Smooth muscle cell (in vitro differentiated cells): Measurements from ENCODE around the gene NFKBIZ. TPM values are rescaled to one million over a fixed set of nuclear protein-coding genes. Genes with fewer than 3 reads are reported as not detected.

Experiments used
- DNase-seq: peaks from one replicate; lab custom pipeline; 2025; ENCODE audit not compliant: unreplicated experiment; lab: John Stamatoyannopoulos, UW
- H2AFZ ChIP-seq: fragments of 200-600 bp; sonication (generic); 2 replicates; pipeline ENCODE4 v1.6.0; 2016; ENCODE audit warnings: antibody characterized with exemption, low read depth, mild to moderate bottlenecking
- H3F3A ChIP-seq: fragments of 200-600 bp; sonication (generic); 2 replicates; pipeline ENCODE4 v1.6.0; 2017; ENCODE audit warnings: antibody characterized with exemption, low read depth
- H3K27ac ChIP-seq: fragments of 200-600 bp; sonication (generic); 2 replicates; pipeline ENCODE4 v1.5.1; 2016; ENCODE audit warnings: low read depth, mild to moderate bottlenecking
- H3K27me3 ChIP-seq: fragments of 200-600 bp; sonication (generic); 2 replicates; pipeline ENCODE4 v1.6.1; 2016; ENCODE audit warnings: low read depth, mild to moderate bottlenecking
- H3K36me3 ChIP-seq: fragments of 200-600 bp; sonication (generic); 2 replicates; pipeline ENCODE4 v1.5.1; 2016; ENCODE audit warnings: low read depth
- H3K4me1 ChIP-seq: fragments of 200-600 bp; sonication (generic); 2 replicates; pipeline ENCODE4 v1.5.1; 2016; ENCODE audit warnings: low read depth
- H3K4me2 ChIP-seq: fragments of 200-600 bp; sonication (generic); 2 replicates; pipeline ENCODE4 v1.6.0; 2016; ENCODE audit warnings: mild to moderate bottlenecking
- H3K4me3 ChIP-seq: fragments of 200-600 bp; sonication (generic); 2 replicates; pipeline ENCODE4 v1.5.1; 2016; ENCODE audit warnings: mild to moderate bottlenecking
- H3K79me2 ChIP-seq: fragments of 200-600 bp; sonication (generic); 2 replicates; pipeline ENCODE4 v1.6.0; 2016; ENCODE audit warnings: low read depth, mild to moderate bottlenecking
- H3K9ac ChIP-seq: fragments of 200-600 bp; sonication (generic); 2 replicates; pipeline ENCODE4 v1.6.0; 2016; ENCODE audit warnings: low read depth
- H3K9me3 ChIP-seq: fragments of 200-600 bp; sonication (generic); replicated peaks from 2 replicates; pipeline ENCODE4 v1.5.1; 2016; ENCODE audit warnings: low read depth
- H4K20me1 ChIP-seq: fragments of 200-600 bp; sonication (generic); 2 replicates; pipeline ENCODE4 v1.6.0; 2016; ENCODE audit warnings: low read depth
- WGBS: methylation state at CpG from one replicate; pipeline ENCODE4 v1.1.7; 2016; ENCODE audit warnings: low lambda C conversion rate; 5-methylcytosine and 5-hydroxymethylcytosine counted together
- polyA plus RNA-seq: library from polyadenylated mRNA; unstranded; fragments of >200 nt; fragmentation: Nextera tagmentation; extraction: Ambion mirVana; gene quantifications from 2 replicates; pipeline ENCODE4 v1.2.1, GENCODE V29; 2016
- total RNA-seq: library from RNA; depleted of rRNA; stranded (reverse); fragments of >200 nt; gene quantifications from 2 replicates; pipeline ENCODE4 v1.2.3, GENCODE V29; 2014
- TF ChIP-seq, protein P1 (sequence below): fragments of 200-600 bp; sonication (generic); IDR thresholded peaks from 2 replicates; pipeline ENCODE4 v1.5.1; 2017; ENCODE audit warnings: borderline replicate concordance, mild to moderate bottlenecking, antibody characterized with exemption; ENCODE audit not compliant: insufficient read depth, poor library complexity, severe bottlenecking

The NFKBIZ gene
- total and polyA plus RNA-seq, 2 experiments from 2014 or later, result 236 to 306 TPM

DNA sequence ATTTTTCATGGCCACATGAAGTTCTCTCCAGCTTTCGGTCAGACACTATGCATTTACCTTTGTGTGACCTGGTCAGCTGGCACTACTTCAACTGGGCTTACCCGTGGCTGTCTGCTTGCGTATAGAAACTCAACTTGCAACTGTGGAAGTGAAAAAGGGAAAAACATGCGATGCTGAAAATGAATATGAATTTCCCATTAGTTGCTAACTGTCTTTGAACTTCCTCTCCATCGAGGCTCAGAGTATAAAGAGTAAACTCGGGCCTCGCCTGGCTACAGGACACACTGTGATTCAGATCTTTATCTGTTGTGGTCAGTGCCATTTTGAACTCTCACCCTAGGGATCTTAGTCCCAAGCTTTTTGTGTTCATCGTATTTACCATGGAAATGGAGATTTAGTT is 26.8 kb downstream of the NFKBIZ start:
- Histone ChIP-seq H3K9me3 (no peaks in the 10 kb centered on the region), H2AFZ (no peak overlapping the region), H3K4me3 (no peak overlapping the region), H3K27me3 (no peaks in the 10 kb centered on the region), H3K36me3 (no peaks in the 10 kb centered on the region), H3F3A (peaks cover 4% of the 10 kb centered on the region), H3K4me1 (no peaks in the 10 kb centered on the region), H3K4me2 (no peak overlapping the region), H3K27ac (no peak overlapping the region), H4K20me1 (no peaks in the 10 kb centered on the region), H3K79me2 (no peaks in the 10 kb centered on the region), H3K9ac (no peak overlapping the region)
- TF ChIP-seq, protein P1, sequence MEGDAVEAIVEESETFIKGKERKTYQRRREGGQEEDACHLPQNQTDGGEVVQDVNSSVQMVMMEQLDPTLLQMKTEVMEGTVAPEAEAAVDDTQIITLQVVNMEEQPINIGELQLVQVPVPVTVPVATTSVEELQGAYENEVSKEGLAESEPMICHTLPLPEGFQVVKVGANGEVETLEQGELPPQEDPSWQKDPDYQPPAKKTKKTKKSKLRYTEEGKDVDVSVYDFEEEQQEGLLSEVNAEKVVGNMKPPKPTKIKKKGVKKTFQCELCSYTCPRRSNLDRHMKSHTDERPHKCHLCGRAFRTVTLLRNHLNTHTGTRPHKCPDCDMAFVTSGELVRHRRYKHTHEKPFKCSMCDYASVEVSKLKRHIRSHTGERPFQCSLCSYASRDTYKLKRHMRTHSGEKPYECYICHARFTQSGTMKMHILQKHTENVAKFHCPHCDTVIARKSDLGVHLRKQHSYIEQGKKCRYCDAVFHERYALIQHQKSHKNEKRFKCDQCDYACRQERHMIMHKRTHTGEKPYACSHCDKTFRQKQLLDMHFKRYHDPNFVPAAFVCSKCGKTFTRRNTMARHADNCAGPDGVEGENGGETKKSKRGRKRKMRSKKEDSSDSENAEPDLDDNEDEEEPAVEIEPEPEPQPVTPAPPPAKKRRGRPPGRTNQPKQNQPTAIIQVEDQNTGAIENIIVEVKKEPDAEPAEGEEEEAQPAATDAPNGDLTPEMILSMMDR, result no peak
- DNase-seq, result no peak
- 91% methylated on average over 8 of the region's 8 CpGs for WGBS

GRCh38 chr3:101878589-101878988 is 29.3 kb downstream of the NFKBIZ start:
- no peaks in the 10 kb centered on the region for H3K36me3 ChIP-seq
- no peak overlapping the region for H3K4me3 ChIP-seq
- no peaks in the 10 kb centered on the region for H3K79me2 ChIP-seq
- no peaks in the 10 kb centered on the region for H3K9me3 ChIP-seq
- no peak overlapping the region for H3K27ac ChIP-seq
- H3F3A ChIP-seq, result no peaks in the 10 kb centered on the region
- no peaks in the 10 kb centered on the region for H3K4me1 ChIP-seq
- no peak overlapping the region for H3K4me2 ChIP-seq
- H2AFZ ChIP-seq, result no peak overlapping the region
- no peak overlapping the region for H3K9ac ChIP-seq
- 98% methylated on average over 2 of the region's 2 CpGs for WGBS
- no peak for DNase-seq
- H4K20me1 ChIP-seq, result no peaks in the 10 kb centered on the region
- no peaks in the 10 kb centered on the region for H3K27me3 ChIP-seq
- TF ChIP-seq, protein P1, result no peak

DNA sequence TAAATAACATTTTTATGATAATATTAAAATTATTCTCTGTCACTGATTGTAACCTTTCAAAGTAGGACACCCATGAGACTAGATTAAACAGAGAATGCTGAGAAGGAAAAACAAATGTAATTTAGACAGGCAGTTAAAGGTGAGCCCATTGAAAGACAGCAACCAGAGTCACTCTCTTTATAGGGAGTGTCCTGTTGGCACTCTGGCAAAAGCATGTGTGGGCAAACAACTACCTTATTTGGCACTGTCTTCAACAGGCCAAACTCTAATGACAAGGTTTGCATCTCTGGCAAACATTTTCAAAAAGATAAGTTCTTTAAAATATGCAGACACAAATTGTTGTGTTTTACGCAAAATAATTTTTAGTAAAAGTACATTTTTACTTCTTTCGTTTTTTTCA is 29.8 kb downstream of the NFKBIZ start:
- Histone ChIP-seq H2AFZ (no peak overlapping the region), H3K9ac (no peak overlapping the region), H4K20me1 (no peaks in the 10 kb centered on the region), H3K27me3 (no peaks in the 10 kb centered on the region), H3K9me3 (no peaks in the 10 kb centered on the region), H3F3A (no peaks in the 10 kb centered on the region), H3K4me1 (no peaks in the 10 kb centered on the region), H3K4me2 (no peak overlapping the region), H3K36me3 (no peaks in the 10 kb centered on the region), H3K79me2 (no peaks in the 10 kb centered on the region), H3K27ac (no peak overlapping the region), H3K4me3 (no peak overlapping the region)
- TF ChIP-seq, protein P1, result no peak
- 94% methylated on average over 2 of the region's 2 CpGs for WGBS
- no peak for DNase-seq

DNA sequence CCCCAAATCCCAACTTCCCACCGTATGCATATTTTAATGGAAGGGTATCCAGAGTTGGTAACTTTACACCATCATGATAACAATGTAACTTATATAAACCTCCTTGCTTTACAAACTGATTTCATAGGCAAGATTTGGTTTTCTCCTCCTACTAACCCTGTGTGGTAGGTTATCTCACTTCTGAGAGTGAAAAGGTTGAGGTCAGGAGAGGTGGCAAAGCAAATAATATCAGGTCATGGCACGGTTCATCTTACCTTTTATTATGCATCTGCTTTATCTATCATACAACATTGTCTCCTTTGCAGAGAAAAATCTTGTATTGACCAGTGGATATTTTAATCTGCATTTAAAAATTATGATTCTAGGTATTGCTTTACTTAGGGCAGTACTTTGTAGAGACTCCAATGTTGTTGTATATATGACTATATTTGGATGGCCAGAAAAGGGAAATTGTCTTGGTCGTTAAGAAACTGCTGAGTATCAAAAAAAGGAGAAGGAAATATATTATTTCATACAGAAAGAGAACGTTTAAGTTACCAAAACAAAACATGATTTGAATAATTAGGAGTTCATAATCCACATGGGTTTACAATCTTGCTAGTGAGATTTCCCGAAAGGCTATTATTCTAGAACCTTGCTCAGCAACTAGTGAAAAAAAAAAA is 30.4 kb downstream of the NFKBIZ start:
- 87% methylated on average over 5 of the region's 5 CpGs for WGBS
- TF ChIP-seq, protein P1, result no peak
- Histone ChIP-seq H3K4me3 (no peak overlapping the region), H3K4me1 (no peaks in the 10 kb centered on the region), H3K79me2 (no peaks in the 10 kb centered on the region), H2AFZ (no peak overlapping the region), H3K27ac (no peak overlapping the region), H3K27me3 (no peaks in the 10 kb centered on the region), H3K9me3 (no peaks in the 10 kb centered on the region), H3K4me2 (no peak overlapping the region), H3K9ac (no peak overlapping the region), H3F3A (no peaks in the 10 kb centered on the region), H3K36me3 (no peaks in the 10 kb centered on the region), H4K20me1 (no peaks in the 10 kb centered on the region)
- no peak for DNase-seq
